DOHH2 (cell line): ENCODE data around the gene MLLT3.

ENCODE experiments used
- EZH2phosphoT487 ChIP-seq: fragments of 200-600 bp; sonication (generic); IDR thresholded peaks from 2 replicates; pipeline ENCODE4 v1.6.1; 2017; ENCODE audit warnings: borderline replicate concordance, mild to moderate bottlenecking, antibody characterized with exemption, low read length, moderate library complexity, mixed read lengths
- TF ChIP-seq, protein P1 (sequence below): fragments of 200-600 bp; sonication (generic); IDR thresholded peaks from one replicate; pipeline ENCODE4 v1.5.1; 2014; ENCODE audit warnings: antibody characterized with exemption, mild to moderate bottlenecking, low read depth, low read length; ENCODE audit not compliant: poor library complexity, severe bottlenecking

DNA sequence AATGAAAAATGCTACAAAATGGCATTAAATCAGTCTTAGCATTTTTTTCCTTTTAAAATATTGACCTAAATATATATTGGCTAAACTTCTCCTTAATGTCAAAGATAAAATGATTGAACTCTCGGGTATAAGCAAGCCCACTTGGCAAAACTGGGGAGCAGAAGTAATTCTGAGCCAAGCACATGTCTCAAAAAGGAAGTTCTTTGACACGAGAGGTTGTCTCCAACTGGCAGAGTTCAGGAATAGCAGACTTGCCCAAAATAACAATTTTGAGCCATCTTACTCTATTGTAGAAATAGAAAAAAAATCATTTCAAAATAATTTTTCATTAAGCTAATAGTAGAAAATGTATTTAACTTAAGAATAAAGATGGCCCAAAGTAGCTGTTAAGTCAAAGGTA is 10.4 kb upstream of the MLLT3 start:
- TF ChIP-seq, protein P1, sequence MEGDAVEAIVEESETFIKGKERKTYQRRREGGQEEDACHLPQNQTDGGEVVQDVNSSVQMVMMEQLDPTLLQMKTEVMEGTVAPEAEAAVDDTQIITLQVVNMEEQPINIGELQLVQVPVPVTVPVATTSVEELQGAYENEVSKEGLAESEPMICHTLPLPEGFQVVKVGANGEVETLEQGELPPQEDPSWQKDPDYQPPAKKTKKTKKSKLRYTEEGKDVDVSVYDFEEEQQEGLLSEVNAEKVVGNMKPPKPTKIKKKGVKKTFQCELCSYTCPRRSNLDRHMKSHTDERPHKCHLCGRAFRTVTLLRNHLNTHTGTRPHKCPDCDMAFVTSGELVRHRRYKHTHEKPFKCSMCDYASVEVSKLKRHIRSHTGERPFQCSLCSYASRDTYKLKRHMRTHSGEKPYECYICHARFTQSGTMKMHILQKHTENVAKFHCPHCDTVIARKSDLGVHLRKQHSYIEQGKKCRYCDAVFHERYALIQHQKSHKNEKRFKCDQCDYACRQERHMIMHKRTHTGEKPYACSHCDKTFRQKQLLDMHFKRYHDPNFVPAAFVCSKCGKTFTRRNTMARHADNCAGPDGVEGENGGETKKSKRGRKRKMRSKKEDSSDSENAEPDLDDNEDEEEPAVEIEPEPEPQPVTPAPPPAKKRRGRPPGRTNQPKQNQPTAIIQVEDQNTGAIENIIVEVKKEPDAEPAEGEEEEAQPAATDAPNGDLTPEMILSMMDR: no peak
- no peak for TF ChIP-seq EZH2phosphoT487
